ENCODE measurements around the gene TRPM2. TPM values are rescaled to one million over a fixed set of nuclear protein-coding genes. Genes with fewer than 3 reads are reported as not detected.

TRPM2 gene
- total and polyA plus RNA-seq, 2 of the 13 experiments (the other 11 are each of a cell fraction or from before 2014, with no cell fraction given) = 0.07 to 0.20 TPM

DNA sequence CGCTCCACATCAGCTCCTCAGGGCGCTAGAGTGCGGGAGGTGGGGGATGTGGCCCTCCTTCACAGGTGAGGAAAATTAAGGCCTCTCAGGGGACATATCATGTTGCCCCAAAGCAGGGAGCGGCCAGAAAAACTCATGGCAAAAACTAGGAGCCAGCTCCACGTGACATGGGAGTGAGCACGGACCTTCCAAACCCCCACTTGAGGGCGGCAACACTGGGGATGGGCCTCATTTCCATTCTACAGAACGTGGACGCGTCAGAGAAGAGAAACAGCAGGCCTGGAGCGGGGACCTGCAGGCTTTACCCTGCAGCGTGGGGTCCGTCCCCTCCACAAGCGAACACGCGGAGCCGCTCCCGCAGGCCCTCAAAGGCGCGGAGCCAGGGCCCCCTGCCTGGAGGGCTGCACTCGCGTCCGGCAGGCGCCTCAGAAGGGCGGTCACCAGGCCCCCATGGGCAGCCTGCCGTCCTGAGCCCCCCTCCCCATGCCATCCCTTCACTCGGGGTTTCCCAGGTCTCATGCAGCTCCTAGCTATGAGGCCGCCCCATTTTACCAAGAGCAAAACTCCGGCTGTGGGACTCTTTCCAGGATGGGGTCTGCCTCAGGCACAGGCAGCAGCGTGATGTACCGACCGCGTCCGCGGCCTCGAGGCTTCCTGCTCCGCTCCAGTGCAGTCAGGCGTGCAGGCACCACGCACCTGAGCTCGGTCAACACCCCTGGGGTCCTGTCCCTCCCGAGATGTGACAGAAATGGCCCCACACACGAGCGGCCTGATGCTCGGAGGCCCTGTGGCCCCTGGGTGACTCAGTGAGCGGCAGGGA is 19.7 kb upstream of the TRPM2 start:
- H3K9ac ChIP-seq (ENCODE audit: insufficient read depth, low read depth, low read length) = no peak overlapping the region
- CTCF ChIA-PET (ENCODE audit: low intra/inter-chr PET ratio, low total read pairs) = no interaction called here
- no peaks in the 10 kb centered on the region for H3K79me2 ChIP-seq (ENCODE audit: insufficient read depth, low read length)
- no peaks in the 10 kb centered on the region for H3K9me3 ChIP-seq (ENCODE audit: low read length)
- H2AFZ ChIP-seq (ENCODE audit: low read length) = no peak overlapping the region
- POLR2A ChIA-PET = interaction anchor here (0.5 kb wide), 1 partner anchor 172 kb away, joined by 4 read pairs; no protein-coding TSS in a partner anchor
- H3K27me3 ChIP-seq (ENCODE audit: control insufficient read depth in 1 of 2, insufficient read depth in 2 of 2, low read length in 2 of 2) = no peaks in the 10 kb centered on the region
- H3K4me1 ChIP-seq (ENCODE audit: insufficient read depth, low read length) = peaks cover 12% of the 10 kb centered on the region
- TF ChIP-seq AGO2 (optimal IDR thresholded peaks at IDR 0.05; ENCODE audit: low read depth, low read length) (peak; percentile 48), ZNF383 (CRISPR knock-in tag; IDR thresholded peaks at IDR 0.05; ENCODE audit: borderline replicate concordance) (no peak)
- WGBS (ENCODE audit: low lambda C conversion rate) = 99% methylated on average over 18 of the region's 45 CpGs
- intact Hi-C loops (cut with micrococcal nuclease; ENCODE audit: unreplicated experiment) (no loop called here), in situ Hi-C loops (cut with HindIII; ENCODE audit: extremely low pct_ligation_motif_present, low pct_unique_long_range_greater_than_20kb) (no loop called here)
- H4K20me1 ChIP-seq (ENCODE audit: insufficient read depth, low read length) = peaks cover 3% of the 10 kb centered on the region
- FAIRE-seq (no peak), ATAC-seq (no peak), DNase-seq (ENCODE audit: low spot score) (no peak)
- no peak overlapping the region for H3K4me3 ChIP-seq (replicated peaks in 1 of 3; ENCODE audit: insufficient read depth in 1 of 3, low read depth in 2 of 3, low read length in 3 of 3)
- BruUV-seq (replicated peaks) = no TSS peak
- H3K36me3 ChIP-seq (replicated peaks in 1 of 2; ENCODE audit: control insufficient read depth in 1 of 2, insufficient read depth in 2 of 2, low read length in 2 of 2) = peaks cover 5 to 15% of the 10 kb centered on the region in 2 experiments; a peak in 4 of 5 replicates
- no peak overlapping the region for H3K27ac ChIP-seq (ENCODE audit: extremely low read length, insufficient read depth, low read length)
- no peak overlapping the region for H3K4me2 ChIP-seq (ENCODE audit: low read depth, low read length)

DNA sequence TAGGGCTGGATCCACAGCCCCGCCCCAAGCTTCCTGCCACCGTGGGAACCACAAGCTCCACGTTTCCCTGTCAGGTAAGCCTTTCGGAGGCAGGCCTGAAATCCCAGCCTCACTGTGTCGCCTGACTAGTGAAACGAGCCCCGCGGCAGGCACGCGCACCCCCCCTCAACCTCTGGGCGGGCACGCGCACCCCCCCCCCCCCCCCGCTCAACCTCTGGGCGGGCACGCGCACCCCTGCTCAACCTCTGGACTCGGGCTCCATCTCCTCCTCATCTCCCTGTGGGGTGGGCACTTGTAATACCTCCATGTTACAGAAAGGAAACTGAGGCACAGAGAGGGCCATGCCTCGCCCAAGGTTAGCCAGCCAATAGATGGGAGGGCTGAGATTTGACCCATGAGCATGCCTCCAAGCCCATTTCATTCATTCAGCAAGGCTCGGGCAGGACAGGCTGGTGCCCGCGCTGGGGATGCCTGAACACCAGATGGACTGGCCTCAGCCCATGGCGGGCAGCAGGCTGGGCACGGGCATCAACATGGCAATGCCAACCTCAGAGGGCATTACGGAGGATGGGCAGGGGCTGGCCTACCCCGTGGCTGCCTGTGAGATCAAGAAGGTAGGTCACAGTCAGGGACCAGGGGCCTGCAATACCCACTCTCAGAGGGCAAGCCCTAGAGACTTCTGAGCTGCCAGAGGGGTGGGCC is 18.9 kb upstream of the TRPM2 start:
- Histone ChIP-seq H3K79me2 (ENCODE audit: insufficient read depth, low read length) (no peaks in the 10 kb centered on the region), H3K4me2 (ENCODE audit: low read depth, low read length) (no peak overlapping the region), H3K4me1 (ENCODE audit: insufficient read depth, low read length) (peaks cover 12% of the 10 kb centered on the region), H3K27ac (ENCODE audit: extremely low read length, insufficient read depth, low read length) (no peak overlapping the region), H3K4me3 (replicated peaks in 1 of 3; ENCODE audit: insufficient read depth in 1 of 3, low read depth in 2 of 3, low read length in 3 of 3) (no peak overlapping the region), H3K36me3 (replicated peaks in 1 of 2; ENCODE audit: control insufficient read depth in 1 of 2, insufficient read depth in 2 of 2, low read length in 2 of 2) (peaks cover 5 to 15% of the 10 kb centered on the region in 2 experiments; a peak in 4 of 5 replicates), H3K9ac (ENCODE audit: insufficient read depth, low read depth, low read length) (no peak overlapping the region), H4K20me1 (ENCODE audit: insufficient read depth, low read length) (peaks cover 3% of the 10 kb centered on the region), H2AFZ (ENCODE audit: low read length) (no peak overlapping the region), H3K9me3 (ENCODE audit: low read length) (no peaks in the 10 kb centered on the region), H3K27me3 (ENCODE audit: control insufficient read depth in 1 of 2, insufficient read depth in 2 of 2, low read length in 2 of 2) (no peaks in the 10 kb centered on the region; a peak in 1 of 5 replicates)
- TF ChIP-seq HNRNPL (IDR thresholded peaks at IDR 0.05; ENCODE audit: low read depth, low read length) = peak; percentile 89
- TF ChIP-seq SATB2 (CRISPR knock-in tag; IDR thresholded peaks at IDR 0.05) = no peak
- ATAC-seq (no peak), DNase-seq (ENCODE audit: low spot score) (no peak), FAIRE-seq (no peak)
- 96% methylated on average over 14 of the region's 26 CpGs for WGBS (ENCODE audit: low lambda C conversion rate)
- BruUV-seq (replicated peaks) = no TSS peak
- POLR2A ChIA-PET = interaction anchor here (0.5 kb wide), 1 partner anchor 171 kb away, joined by 4 read pairs; no protein-coding TSS in a partner anchor
- intact Hi-C loops (cut with micrococcal nuclease; ENCODE audit: unreplicated experiment) (loop anchor here (5.0 kb wide), 1 partner anchor 123 kb away; the partner anchor contains the start of gene LRRC3), in situ Hi-C loops (cut with HindIII; ENCODE audit: extremely low pct_ligation_motif_present, low pct_unique_long_range_greater_than_20kb) (loop anchor here (5.0 kb wide), 1 partner anchor 32 kb away; the partner anchor contains the start of gene PFKL)
- CTCF ChIA-PET (ENCODE audit: low intra/inter-chr PET ratio, low total read pairs) = no interaction called here

All from HepG2 (cell line).